ENCODE measurements around the gene SLC41A2.

GRCh38 chr12:105001476-105001875 lies 43.4 kb upstream of the SLC41A2 start:
- TF ChIP-seq CTCF (optimal IDR thresholded peaks at IDR 0.05 in 1 of 3, IDR thresholded peaks at IDR 0.05 in 1 of 3, conservative IDR thresholded peaks at IDR 0.05 in 1 of 3; ENCODE audit: extremely low read depth in 1 of 3, insufficient read depth in 2 of 3, low read length in 3 of 3) (no peak), EZH2 (IDR thresholded peaks at IDR 0.05; ENCODE audit: low read length) (no peak)

Measured in keratinocyte (primary cell).